WERI-Rb-1 (cell line): ENCODE measurements around the gene ESR2.
A peak's percentile ranks its signal among the peaks of the same experiment; 100 is the strongest.

Experiments used
- DNase-seq: peaks from one replicate; pipeline ENCODE4 v3.0.0-alpha.2; 2020
- H3K27ac ChIP-seq: fragments of 250-450 bp; sonication (Bioruptor Pico); 2 replicates; pipeline ENCODE4 v1.5.1; 2020; ENCODE audit warnings: mild to moderate bottlenecking, moderate library complexity
- H3K27me3 ChIP-seq: fragments of 250-450 bp; sonication (Bioruptor Pico); 2 replicates; pipeline ENCODE4 v1.5.1; 2021; ENCODE audit warnings: mild to moderate bottlenecking, low read depth, moderate library complexity; ENCODE audit not compliant: insufficient read depth, severe bottlenecking
- H3K36me3 ChIP-seq: fragments of 250-450 bp; sonication (Bioruptor Pico); 2 replicates; pipeline ENCODE4 v1.5.1; 2020; ENCODE audit warnings: mild to moderate bottlenecking, moderate library complexity
- H3K4me3 ChIP-seq: 2 replicates; pipeline ENCODE4 v1.5.1; 2011; ENCODE audit warnings: low read depth, mild to moderate bottlenecking, control low read depth, low read length
- H3K9me3 ChIP-seq: fragments of 250-450 bp; sonication (Bioruptor Pico); 2 replicates; pipeline ENCODE4 v1.5.1; 2021; ENCODE audit warnings: mild to moderate bottlenecking, moderate library complexity; ENCODE audit not compliant: severe bottlenecking
- TF ChIP-seq, protein P1 (sequence below): IDR thresholded peaks from 2 replicates; pipeline ENCODE4 v1.5.1; 2011; ENCODE audit warnings: low read depth, mild to moderate bottlenecking, control low read depth, inconsistent platforms, low read length

The ESR2 gene

DNA sequence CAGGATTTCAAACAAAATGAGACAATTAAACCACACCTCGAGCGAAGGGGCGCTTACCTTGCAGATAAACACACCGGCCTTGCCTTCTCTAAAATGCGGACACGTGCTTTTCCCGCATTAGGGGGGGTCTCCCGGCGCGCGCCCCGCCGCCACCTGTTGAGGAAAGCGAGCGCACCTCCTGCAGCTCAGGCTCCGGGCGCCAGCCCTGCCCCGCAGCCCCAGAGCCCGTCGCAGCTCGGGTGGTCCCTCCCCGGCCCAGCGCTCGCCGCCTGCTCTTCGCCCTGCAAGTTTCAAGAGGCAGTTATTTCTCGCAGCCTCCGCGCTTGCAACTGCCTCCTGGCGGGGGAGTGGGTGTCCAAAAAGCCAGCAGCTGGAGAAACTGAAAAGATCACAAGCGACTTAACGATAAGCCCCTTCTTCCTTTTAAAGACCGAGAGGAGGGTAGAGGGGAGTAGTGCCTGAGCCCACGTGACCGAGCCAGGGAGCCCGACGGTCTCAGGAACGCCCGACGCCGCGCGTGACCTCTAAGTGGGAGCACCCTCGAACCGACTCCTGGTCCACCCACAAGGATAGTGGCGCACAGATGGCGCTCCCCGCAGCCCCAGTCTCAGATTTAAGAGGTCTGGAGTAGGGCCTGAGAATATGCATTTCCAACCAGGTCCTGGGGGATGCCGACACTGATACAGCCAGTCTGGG is at the start of gene ESR2:
TSS of gene ESR2 (minus strand) at position 396 of the 696 bp plus-strand sequence. CDS start 11,386 bp downstream, outside the sequence.
- peak; percentile 67 for DNase-seq
- Histone ChIP-seq H3K4me3 (peak within 1 kb of the TSS; percentile 58), H3K36me3 (no peaks in the 10 kb centered on the region), H3K9me3 (no peaks in the 10 kb centered on the region), H3K27me3 (no peaks in the 10 kb centered on the region), H3K27ac (0 out of 2 replicates have a peak within 1 kb of the TSS, but pooled peaks have one; percentile 12)
- TF ChIP-seq, protein P1, sequence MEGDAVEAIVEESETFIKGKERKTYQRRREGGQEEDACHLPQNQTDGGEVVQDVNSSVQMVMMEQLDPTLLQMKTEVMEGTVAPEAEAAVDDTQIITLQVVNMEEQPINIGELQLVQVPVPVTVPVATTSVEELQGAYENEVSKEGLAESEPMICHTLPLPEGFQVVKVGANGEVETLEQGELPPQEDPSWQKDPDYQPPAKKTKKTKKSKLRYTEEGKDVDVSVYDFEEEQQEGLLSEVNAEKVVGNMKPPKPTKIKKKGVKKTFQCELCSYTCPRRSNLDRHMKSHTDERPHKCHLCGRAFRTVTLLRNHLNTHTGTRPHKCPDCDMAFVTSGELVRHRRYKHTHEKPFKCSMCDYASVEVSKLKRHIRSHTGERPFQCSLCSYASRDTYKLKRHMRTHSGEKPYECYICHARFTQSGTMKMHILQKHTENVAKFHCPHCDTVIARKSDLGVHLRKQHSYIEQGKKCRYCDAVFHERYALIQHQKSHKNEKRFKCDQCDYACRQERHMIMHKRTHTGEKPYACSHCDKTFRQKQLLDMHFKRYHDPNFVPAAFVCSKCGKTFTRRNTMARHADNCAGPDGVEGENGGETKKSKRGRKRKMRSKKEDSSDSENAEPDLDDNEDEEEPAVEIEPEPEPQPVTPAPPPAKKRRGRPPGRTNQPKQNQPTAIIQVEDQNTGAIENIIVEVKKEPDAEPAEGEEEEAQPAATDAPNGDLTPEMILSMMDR = peak; percentile 27; the same call in 1 of the 2 replicates

GRCh38 chr14:64340560-64341196 is 46.5 kb upstream of the ESR2 start:
- TF ChIP-seq, protein P1 = no peak

DNA sequence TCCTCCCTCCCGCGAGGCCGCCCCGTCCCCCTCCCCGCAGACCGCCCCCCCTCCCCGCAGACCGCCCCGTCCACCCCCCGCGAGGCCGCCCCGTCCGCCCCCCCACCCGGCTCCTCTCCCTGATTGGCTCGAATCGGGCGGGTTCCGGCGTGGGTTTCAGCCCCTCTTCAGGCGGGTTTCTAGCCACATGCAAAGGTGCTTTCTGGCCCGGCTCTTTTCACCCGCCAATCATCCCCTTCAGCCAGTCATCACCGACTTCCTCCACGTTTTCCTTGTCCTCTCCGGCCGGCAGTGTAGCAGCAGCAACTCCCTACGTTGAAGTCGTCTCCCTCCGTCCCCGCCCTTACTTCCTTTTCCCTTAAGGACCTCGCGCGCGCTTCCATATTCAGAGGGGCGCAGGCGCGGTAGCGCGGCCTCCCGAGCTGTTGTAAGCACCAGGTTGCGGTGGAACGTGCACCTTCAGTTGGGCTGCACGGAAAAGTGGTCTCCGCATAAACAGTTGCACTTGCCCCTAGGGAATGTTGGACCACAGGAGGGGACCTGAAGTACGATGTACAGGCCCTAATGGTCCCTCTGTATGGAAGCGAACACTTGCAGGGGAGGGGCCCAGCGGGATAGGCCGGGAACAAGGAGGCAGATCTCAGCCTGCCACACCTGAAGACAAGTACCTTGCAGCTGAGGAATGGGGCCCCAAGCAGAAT is 44.6 kb upstream of the ESR2 start:
- Histone ChIP-seq H3K27me3 (no peaks in the 10 kb centered on the region), H3K36me3 (no peaks in the 10 kb centered on the region), H3K27ac (peak overlapping the region; percentile 95), H3K9me3 (peaks cover 3% of the 10 kb centered on the region), H3K4me3 (peak overlapping the region; percentile 81)
- DNase-seq = peak; percentile 98
- TF ChIP-seq, protein P1 = no peak

More at GRCh38 chr14:64340560-64341196, 46.5 kb upstream of the ESR2 start:
- no peak for DNase-seq
- Histone ChIP-seq H3K4me3 (no peak overlapping the region), H3K36me3 (no peaks in the 10 kb centered on the region), H3K27me3 (no peaks in the 10 kb centered on the region), H3K9me3 (peaks cover 3% of the 10 kb centered on the region), H3K27ac (no peak overlapping the region)

DNA sequence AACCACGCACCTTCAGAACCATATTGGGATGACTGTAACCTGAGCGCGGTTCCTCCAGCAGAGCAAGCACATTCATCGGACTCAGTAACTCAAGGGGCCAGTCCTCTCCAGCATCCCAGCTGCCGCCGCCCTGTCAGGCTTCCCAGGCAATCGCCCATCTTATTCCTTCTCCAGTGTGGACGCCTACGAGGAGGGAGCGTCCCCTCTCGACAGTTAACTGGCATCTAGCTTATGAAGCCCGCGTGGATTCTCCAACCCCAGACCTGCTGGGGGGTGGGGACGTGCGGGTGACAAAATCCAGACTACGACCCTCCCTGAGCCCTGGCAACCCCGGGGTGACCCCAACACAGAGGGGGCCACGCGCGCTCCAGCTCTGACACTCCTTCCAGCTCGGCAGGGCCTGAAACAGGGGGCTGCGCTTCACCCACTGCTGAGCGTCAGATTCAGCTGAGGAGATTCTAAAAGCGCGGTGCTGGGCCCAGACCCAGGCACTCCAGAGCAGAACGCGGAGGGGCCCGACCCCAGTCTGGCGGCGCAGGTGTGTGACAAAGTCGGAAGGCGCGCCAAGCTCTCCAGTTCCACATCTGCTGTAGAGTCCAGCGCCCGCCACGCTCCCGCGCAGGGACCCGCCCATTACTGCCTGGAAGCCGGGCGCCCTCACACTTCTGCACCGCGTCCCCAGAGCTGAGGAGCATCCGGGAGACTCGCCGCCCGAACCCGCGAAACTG is 43.9 kb upstream of the ESR2 start:
- peak overlapping the region; percentile 81 for H3K4me3 ChIP-seq
- H3K27me3 ChIP-seq = no peaks in the 10 kb centered on the region
- DNase-seq = peak; percentile 75
- H3K9me3 ChIP-seq = peaks cover 3% of the 10 kb centered on the region
- TF ChIP-seq, protein P1 = no peak; the same call in 1 of the 2 replicates
- peak overlapping the region; percentile 95 for H3K27ac ChIP-seq
- no peaks in the 10 kb centered on the region for H3K36me3 ChIP-seq

GRCh38 chr14:64329149-64329548 is 35.0 kb upstream of the ESR2 start:
- Histone ChIP-seq H3K27ac (no peak overlapping the region), H3K36me3 (no peaks in the 10 kb centered on the region), H3K4me3 (no peak overlapping the region), H3K27me3 (no peaks in the 10 kb centered on the region), H3K9me3 (no peaks in the 10 kb centered on the region)
- DNase-seq = no peak
- TF ChIP-seq, protein P1 = no peak
